Sigmoid colon (tissue), 7 donors: ENCODE results near the gene ODAD2. TPM values are rescaled to one million over a fixed set of nuclear protein-coding genes. Genes with fewer than 3 reads are reported as not detected.

ENCODE experiments used
- DNase-seq: peaks from one replicate; pipeline ENCODE4 v3.0.0-alpha.2; 2019
- H3K27ac ChIP-seq, 4 donors: fragments of 200-600 bp; sonication (generic); one replicate each; pipeline ENCODE4 v1.5.1; 2016 to 2019; ENCODE audit warnings: mild to moderate bottlenecking in 1 of 4
- H3K27me3 ChIP-seq, 3 donors: fragments of 200-600 bp; sonication (generic); one replicate each; pipeline ENCODE4 v1.5.1; 2019; ENCODE audit warnings: mild to moderate bottlenecking in 1 of 3
- H3K36me3 ChIP-seq, 4 donors: fragments of 200-600 bp; sonication (generic); one replicate each; pipeline ENCODE4 v1.5.1; 2016 to 2019
- H3K4me1 ChIP-seq, 4 donors: fragments of 200-600 bp; sonication (generic); one replicate each; pipeline ENCODE4 v1.5.1; 2017 to 2019
- H3K4me3 ChIP-seq, 4 donors: fragments of 200-600 bp; sonication (generic); one replicate each; pipeline ENCODE4 v1.5.1; 2017 to 2019; ENCODE audit warnings: mild to moderate bottlenecking in 2 of 4, moderate library complexity in 1 of 4
- H3K9me3 ChIP-seq, 4 donors: fragments of 200-600 bp in 3 of 4; sonication (generic) in 3 of 4; one replicate each; pipeline versions ENCODE4 v1.5.1 to v1.6.1; 2013 to 2019
- CTCF ChIP-seq, 4 experiments: fragments of 450-650 bp in 3 of 4; fragments of 200-600 bp in 1 of 4; IDR thresholded peaks; one replicate each; pipeline ENCODE4 v1.5.1; 2016 to 2019; ENCODE audit warnings: antibody characterized with exemption in 4 of 4, mild to moderate bottlenecking in 3 of 4, moderate library complexity in 2 of 4
- EP300 ChIP-seq, 4 donors: sonication (generic); formaldehyde crosslinking; IDR thresholded peaks; one replicate each; pipeline ENCODE4 v1.6.1; 2017; ENCODE audit warnings: antibody characterized with exemption in 4 of 4
- POLR2A ChIP-seq, 2 donors: fragments of 450-650 bp; IDR thresholded peaks; one replicate each; pipeline ENCODE4 v1.6.1; 2016; ENCODE audit warnings: antibody characterized with exemption in 2 of 2, mild to moderate bottlenecking in 2 of 2, moderate library complexity in 2 of 2
- POLR2AphosphoS5 ChIP-seq, 4 donors: sonication (generic); formaldehyde crosslinking; IDR thresholded peaks; one replicate each; pipeline ENCODE4 v1.6.1; 2017; ENCODE audit warnings: antibody characterized with exemption in 4 of 4
- WGBS, 2 donors: extraction: QIAGEN DNeasy Blood & Tissue Kit; methylation state at CpG; one replicate each; pipeline ENCODE4 v1.1.7; 2013; 5-methylcytosine and 5-hydroxymethylcytosine counted together
- intact Hi-C: fragments of 100-400 bp; cut with DNase I; formaldehyde crosslinking; loops from one replicate; pipeline ENCODE4 v1.15.1; 2023
- polyA plus RNA-seq, 3 donors: library from polyadenylated mRNA; stranded (reverse); fragments of 200-250 nt; gene quantifications; one replicate each; pipeline ENCODE4 v1.2.3, GENCODE V29; 2013
- total RNA-seq, 4 donors: library from RNA; depleted of rRNA; stranded (reverse); fragments of >200 nt; gene quantifications; one replicate each; pipeline ENCODE4 v1.1.0, GENCODE V29; 2016
- donor health status: healthy with polysubstance abuse.
- donor health status: Bipolar disorder and iron deficiency.
- donor health status: healthy.

Gene ODAD2
- total and polyA plus RNA-seq, 7 donors: 0.29 to 8.8 (median 2.3) TPM; not detected in 1

GRCh38 chr10:27784272-27784671 lies 214.6 kb downstream of the ODAD2 start:
- no peaks in the 10 kb centered on the region for H3K9me3 ChIP-seq
- no peak overlapping the region for H3K27ac ChIP-seq
- no peaks in the 10 kb centered on the region for H3K4me1 ChIP-seq
- TF ChIP-seq CTCF (IDR thresholded peaks at IDR 0.05): no peak
- no peak for TF ChIP-seq POLR2AphosphoS5 (IDR thresholded peaks at IDR 0.05)
- TF ChIP-seq EP300 (IDR thresholded peaks at IDR 0.05): no peak
- TF ChIP-seq POLR2A (IDR thresholded peaks at IDR 0.05): no peak
- H3K36me3 ChIP-seq: no peaks in the 10 kb centered on the region
- intact Hi-C loops: no loop called here
- H3K27me3 ChIP-seq: no peaks in the 10 kb centered on the region
- H3K4me3 ChIP-seq: no peak overlapping the region
- no peak for DNase-seq
- 95 to 97% methylated on average over 2 of the region's 2 CpGs for WGBS, 2 donors

- H3K27me3 ChIP-seq: no peaks in the 10 kb centered on the region
- 29 to 42% methylated on average over 1 of the region's 1 CpG for WGBS, 2 donors
- intact Hi-C loops: no loop called here
- no peaks in the 10 kb centered on the region for H3K9me3 ChIP-seq
- H3K27ac ChIP-seq: no peak overlapping the region
- no peaks in the 10 kb centered on the region for H3K36me3 ChIP-seq
- DNase-seq: no peak
- no peak overlapping the region for H3K4me3 ChIP-seq
- H3K4me1 ChIP-seq: no peaks in the 10 kb centered on the region
- TF ChIP-seq POLR2A (IDR thresholded peaks at IDR 0.05) (no peak), EP300 (IDR thresholded peaks at IDR 0.05) (no peak), CTCF (IDR thresholded peaks at IDR 0.05) (no peak), POLR2AphosphoS5 (IDR thresholded peaks at IDR 0.05) (no peak)
Measured at GRCh38 chr10:27783660-27784059, 215.2 kb downstream of the ODAD2 start.

GRCh38 chr10:27779462-27780015 lies 219.3 kb downstream of the ODAD2 start:
- no peak overlapping the region for H3K4me3 ChIP-seq
- no peak overlapping the region for H3K27ac ChIP-seq
- WGBS, 2 donors: 74 to 80% methylated on average over 9 of the region's 9 CpGs
- no peaks in the 10 kb centered on the region for H3K36me3 ChIP-seq
- no peaks in the 10 kb centered on the region for H3K27me3 ChIP-seq
- H3K9me3 ChIP-seq: no peaks in the 10 kb centered on the region
- no peak for DNase-seq
- peaks cover 0 to 9% (median 8%) of the 10 kb centered on the region in 4 donors for H3K4me1 ChIP-seq
- TF ChIP-seq POLR2A (IDR thresholded peaks at IDR 0.05): no peak
- intact Hi-C loops: no loop called here

- no peaks in the 10 kb centered on the region for H3K36me3 ChIP-seq
- intact Hi-C loops: no loop called here
- TF ChIP-seq POLR2A (IDR thresholded peaks at IDR 0.05) (no peak), POLR2AphosphoS5 (IDR thresholded peaks at IDR 0.05) (no peak)
- no peaks in the 10 kb centered on the region for H3K27me3 ChIP-seq
- DNase-seq: no peak
- no peak overlapping the region for H3K27ac ChIP-seq
- WGBS, 2 donors: 56 to 57% methylated on average over 2 of the region's 2 CpGs
- H3K9me3 ChIP-seq: no peaks in the 10 kb centered on the region
- no peak overlapping the region for H3K4me3 ChIP-seq
- peaks cover 0 to 21% (median 14%) of the 10 kb centered on the region in 4 donors for H3K4me1 ChIP-seq
Measured at GRCh38 chr10:27774831-27775230, 224.0 kb downstream of the ODAD2 start.

GRCh38 chr10:27771231-27771630 lies 227.6 kb downstream of the ODAD2 start:
- intact Hi-C loops: no loop called here
- H3K36me3 ChIP-seq: no peaks in the 10 kb centered on the region
- TF ChIP-seq POLR2AphosphoS5 (IDR thresholded peaks at IDR 0.05) (no peak), EP300 (IDR thresholded peaks at IDR 0.05) (no peak), CTCF (IDR thresholded peaks at IDR 0.05) (no peak), POLR2A (IDR thresholded peaks at IDR 0.05) (no peak)
- H3K27ac ChIP-seq: no peak overlapping the region
- no peak overlapping the region for H3K4me3 ChIP-seq
- WGBS, 2 donors: 40 to 61% methylated on average over 4 of the region's 4 CpGs
- no peak for DNase-seq
- peaks cover 0 to 21% (median 14%) of the 10 kb centered on the region in 4 donors for H3K4me1 ChIP-seq
- no peaks in the 10 kb centered on the region for H3K9me3 ChIP-seq
- no peaks in the 10 kb centered on the region for H3K27me3 ChIP-seq

- Histone ChIP-seq H3K27me3 (no peaks in the 10 kb centered on the region), H3K4me3 (no peak overlapping the region), H3K27ac (no peak overlapping the region), H3K4me1 (peaks cover 0 to 19% (median 13%) of the 10 kb centered on the region in 4 donors), H3K9me3 (no peaks in the 10 kb centered on the region), H3K36me3 (no peaks in the 10 kb centered on the region)
- no peak for DNase-seq
- TF ChIP-seq POLR2AphosphoS5 (IDR thresholded peaks at IDR 0.05) (no peak), EP300 (IDR thresholded peaks at IDR 0.05) (no peak), CTCF (IDR thresholded peaks at IDR 0.05) (no peak), POLR2A (IDR thresholded peaks at IDR 0.05) (no peak)
- intact Hi-C loops: no loop called here
- 70 to 88% methylated on average over 2 of the region's 2 CpGs for WGBS, 2 donors
Measured at GRCh38 chr10:27770181-27770580, 228.7 kb downstream of the ODAD2 start.
